SK-N-MC (cell line): Measurements from ENCODE around the gene PLA2G1B.

Experiments used
- EZH2 ChIP-seq: fragments of 200-600 bp; sonication (generic); IDR thresholded peaks from one replicate; pipeline ENCODE4 v1.6.1; 2017; ENCODE audit warnings: antibody characterized with exemption
- POLR2AphosphoS5 ChIP-seq: IDR thresholded peaks from 2 replicates; pipeline ENCODE4 v1.6.1; 2012; ENCODE audit warnings: mild to moderate bottlenecking, low read depth, low read length, borderline replicate concordance

DNA sequence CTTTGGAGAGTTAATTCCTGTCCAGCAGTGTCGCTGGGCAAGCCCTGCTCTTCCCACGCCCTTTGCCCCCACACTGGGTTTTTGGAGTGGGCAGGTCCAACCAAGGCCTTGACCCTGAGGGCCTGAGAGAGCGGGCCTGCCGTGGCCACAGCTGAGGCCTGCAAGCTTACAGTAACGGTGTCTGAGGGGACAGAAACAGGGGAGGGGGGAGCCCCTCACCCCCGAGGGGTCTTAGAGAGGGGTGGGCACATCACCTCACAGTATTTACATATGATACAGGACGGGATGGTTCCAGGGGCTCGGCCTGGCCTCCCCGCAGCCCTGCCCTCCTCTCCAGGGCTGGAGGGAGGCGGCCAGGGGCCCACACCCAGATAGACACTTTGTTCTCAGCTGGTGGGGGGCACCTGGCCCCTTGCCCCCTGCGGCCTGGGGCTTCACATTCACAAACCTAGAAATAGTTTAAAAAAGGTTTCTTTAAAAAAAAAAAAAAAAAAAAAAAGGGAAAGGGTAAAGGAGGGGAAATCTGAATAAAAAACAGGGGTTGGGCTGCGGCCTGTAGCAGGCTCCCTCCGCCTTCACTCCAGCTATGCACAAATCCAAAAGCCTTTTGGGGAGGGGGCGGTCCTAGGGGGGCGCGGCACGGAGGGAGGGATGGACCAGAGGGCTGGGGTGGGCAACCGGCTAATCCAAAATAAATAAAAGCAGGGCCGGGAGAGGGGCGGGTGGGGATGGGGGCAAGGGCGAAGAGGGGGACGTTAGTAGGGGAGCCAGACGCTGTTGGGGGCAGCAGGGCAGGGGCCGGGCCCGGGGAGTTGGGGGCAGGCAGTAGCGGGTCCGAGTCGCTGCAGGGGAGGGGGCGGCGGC is 14.8 kb upstream of the PLA2G1B start:
- TF ChIP-seq EZH2: no peak
- no peak for TF ChIP-seq POLR2AphosphoS5
